ENCODE results near the gene MATR3.

The MATR3 gene

DNA sequence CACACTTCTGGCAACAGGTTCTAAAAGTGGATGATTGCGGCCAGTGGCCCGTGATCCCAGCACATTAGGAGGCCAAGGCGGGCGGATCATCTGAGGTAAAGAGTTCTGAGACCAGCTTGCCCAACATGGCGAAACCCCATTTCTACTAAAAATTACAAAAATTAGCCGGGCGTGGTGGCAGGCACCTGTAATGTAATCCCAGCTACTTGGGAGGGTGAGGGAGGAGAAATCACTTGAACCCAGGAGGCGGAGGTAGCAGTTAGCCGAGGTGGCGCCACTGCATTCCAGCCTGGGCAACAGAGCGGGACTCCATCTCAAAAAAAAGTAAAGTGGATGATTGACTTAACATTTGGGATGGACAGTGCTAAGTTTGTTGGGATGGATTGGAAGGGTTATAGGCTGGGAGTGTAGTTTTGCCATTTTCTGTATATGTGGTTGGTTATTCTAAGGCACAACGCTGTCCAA, 3.4 kb downstream of the MATR3 start:
- 0 out of 2 replicates have a peak overlapping the region, but pooled peaks have one; percentile 87 for H3K4me3 ChIP-seq (ENCODE audit: low read depth, low read length)
- TF ChIP-seq, protein P1, sequence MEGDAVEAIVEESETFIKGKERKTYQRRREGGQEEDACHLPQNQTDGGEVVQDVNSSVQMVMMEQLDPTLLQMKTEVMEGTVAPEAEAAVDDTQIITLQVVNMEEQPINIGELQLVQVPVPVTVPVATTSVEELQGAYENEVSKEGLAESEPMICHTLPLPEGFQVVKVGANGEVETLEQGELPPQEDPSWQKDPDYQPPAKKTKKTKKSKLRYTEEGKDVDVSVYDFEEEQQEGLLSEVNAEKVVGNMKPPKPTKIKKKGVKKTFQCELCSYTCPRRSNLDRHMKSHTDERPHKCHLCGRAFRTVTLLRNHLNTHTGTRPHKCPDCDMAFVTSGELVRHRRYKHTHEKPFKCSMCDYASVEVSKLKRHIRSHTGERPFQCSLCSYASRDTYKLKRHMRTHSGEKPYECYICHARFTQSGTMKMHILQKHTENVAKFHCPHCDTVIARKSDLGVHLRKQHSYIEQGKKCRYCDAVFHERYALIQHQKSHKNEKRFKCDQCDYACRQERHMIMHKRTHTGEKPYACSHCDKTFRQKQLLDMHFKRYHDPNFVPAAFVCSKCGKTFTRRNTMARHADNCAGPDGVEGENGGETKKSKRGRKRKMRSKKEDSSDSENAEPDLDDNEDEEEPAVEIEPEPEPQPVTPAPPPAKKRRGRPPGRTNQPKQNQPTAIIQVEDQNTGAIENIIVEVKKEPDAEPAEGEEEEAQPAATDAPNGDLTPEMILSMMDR (IDR thresholded peaks at IDR 0.05; ENCODE audit: control insufficient read depth, extremely low read depth, insufficient read depth), result no peak
- DNase-seq (ENCODE audit: low read depth), result no peak

DNA sequence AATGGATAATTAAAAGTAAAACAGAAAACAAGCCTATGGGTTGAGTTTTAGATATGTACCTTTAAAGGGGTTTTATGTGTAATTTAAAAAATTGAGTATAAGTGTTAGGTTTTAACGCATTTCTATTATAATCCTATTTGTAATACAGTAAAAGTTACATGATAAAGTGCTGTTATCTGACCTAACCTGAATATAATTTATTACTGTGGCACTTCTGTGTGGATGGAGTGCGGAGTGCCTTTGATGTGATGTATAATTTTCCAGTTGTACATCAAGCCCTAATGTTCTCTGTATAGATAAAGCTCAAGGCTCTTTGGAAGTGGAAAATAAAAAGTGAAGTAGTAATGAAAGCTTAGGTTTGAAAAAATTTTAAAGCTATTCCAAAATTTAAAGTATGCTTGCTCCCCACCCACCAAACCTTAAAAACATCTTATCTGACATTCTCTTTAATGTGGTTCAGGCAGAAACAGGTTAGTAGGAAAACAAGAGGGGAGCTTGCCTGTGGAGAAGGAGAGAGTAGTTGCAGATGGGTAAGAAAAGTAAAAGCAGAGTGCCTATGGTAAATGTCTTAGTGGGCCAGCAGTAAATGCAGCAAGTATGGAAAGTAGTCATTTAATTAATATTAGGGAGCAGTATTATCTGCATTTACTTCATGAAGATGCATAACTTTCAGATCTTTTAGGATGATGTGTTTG, 4.0 kb downstream of the MATR3 start:
- no peak overlapping the region for H3K4me3 ChIP-seq (ENCODE audit: low read depth, low read length)
- DNase-seq (ENCODE audit: low read depth), result no peak
- TF ChIP-seq, protein P1 (IDR thresholded peaks at IDR 0.05; ENCODE audit: control insufficient read depth, extremely low read depth, insufficient read depth), result no peak

DNA sequence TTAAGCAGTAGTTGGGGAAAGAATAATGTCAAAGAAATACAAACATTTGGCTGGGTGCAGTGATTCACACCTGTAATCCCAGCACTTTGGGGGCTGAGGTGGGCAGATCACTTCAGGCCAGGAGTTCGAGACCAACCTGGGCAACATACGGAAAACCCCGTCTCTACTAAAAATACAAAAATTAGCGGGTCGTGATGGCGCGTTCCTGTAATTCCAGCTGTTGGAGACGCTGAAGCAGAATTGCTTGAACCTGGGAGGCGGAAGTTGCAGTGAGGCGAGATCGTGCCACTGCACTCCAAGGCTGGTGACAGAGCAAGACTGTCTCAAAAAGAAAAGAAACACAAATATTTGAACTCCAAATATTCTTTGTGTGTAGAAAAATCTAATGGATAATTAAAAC, 4.7 kb downstream of the MATR3 start:
- H3K4me3 ChIP-seq (ENCODE audit: low read depth, low read length), result no peak overlapping the region
- DNase-seq (ENCODE audit: low read depth), result no peak
- TF ChIP-seq, protein P1 (IDR thresholded peaks at IDR 0.05; ENCODE audit: control insufficient read depth, extremely low read depth, insufficient read depth), result no peak

DNA sequence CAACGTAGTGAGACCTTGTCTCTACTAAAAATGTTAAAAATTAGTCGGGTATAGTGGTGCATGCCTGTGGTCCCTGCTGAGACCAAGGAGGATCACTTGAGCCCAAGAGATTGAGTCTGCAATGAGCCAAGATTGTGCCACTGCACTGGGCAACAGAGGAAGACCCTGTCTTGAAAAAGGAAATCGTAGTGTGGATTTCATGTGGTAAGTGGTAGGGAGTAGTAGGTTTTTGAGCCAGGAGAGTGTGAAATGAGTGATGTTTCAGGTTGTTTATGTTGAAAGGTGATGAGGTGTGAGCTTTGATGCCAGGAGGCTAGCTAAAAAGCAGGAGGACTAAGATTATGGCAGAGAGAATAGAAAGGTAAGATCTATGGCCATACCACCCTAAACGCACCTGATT, 5.9 kb downstream of the MATR3 start:
- H3K4me3 ChIP-seq (ENCODE audit: low read depth, low read length), result 0 out of 2 replicates have a peak overlapping the region, but pooled peaks have one; percentile 7
- TF ChIP-seq, protein P1 (IDR thresholded peaks at IDR 0.05; ENCODE audit: control insufficient read depth, extremely low read depth, insufficient read depth), result no peak
- DNase-seq (ENCODE audit: low read depth), result no peak

DNA sequence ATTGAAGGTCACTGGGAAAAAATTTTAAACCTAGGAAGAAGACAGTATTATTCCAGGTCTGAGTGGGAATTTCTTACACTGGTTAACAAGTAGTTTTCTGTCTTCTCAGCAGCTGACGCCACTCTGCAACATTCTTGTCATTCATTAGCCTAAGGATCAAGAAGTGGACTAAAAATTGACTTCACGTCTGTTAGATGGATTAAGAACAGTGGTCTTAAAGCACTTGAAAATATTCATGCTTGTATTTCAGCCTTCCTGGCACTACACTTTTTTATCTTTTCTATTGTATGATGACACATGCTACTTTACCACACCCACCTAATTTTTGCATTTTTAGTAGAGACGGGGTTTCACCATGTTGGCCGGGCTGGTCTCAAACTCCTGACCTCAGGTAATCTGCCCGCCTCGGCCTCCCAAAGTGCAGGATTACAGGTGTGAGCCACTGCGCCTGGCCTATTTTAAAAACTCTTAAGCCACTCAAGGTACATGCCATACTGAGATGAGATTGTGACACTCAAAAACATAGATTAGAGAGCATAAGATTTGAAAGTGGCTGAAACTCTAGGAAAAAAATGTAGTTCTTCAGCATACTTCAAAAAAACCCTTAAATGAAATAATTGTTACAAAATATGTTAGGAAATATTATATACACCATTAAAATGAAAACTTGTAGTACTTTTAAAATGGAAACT, 8.4 kb downstream of the MATR3 start:
- DNase-seq (ENCODE audit: low read depth), result no peak
- TF ChIP-seq, protein P1 (IDR thresholded peaks at IDR 0.05; ENCODE audit: control insufficient read depth, extremely low read depth, insufficient read depth), result no peak
- no peak overlapping the region for H3K4me3 ChIP-seq (ENCODE audit: low read depth, low read length)

DNA sequence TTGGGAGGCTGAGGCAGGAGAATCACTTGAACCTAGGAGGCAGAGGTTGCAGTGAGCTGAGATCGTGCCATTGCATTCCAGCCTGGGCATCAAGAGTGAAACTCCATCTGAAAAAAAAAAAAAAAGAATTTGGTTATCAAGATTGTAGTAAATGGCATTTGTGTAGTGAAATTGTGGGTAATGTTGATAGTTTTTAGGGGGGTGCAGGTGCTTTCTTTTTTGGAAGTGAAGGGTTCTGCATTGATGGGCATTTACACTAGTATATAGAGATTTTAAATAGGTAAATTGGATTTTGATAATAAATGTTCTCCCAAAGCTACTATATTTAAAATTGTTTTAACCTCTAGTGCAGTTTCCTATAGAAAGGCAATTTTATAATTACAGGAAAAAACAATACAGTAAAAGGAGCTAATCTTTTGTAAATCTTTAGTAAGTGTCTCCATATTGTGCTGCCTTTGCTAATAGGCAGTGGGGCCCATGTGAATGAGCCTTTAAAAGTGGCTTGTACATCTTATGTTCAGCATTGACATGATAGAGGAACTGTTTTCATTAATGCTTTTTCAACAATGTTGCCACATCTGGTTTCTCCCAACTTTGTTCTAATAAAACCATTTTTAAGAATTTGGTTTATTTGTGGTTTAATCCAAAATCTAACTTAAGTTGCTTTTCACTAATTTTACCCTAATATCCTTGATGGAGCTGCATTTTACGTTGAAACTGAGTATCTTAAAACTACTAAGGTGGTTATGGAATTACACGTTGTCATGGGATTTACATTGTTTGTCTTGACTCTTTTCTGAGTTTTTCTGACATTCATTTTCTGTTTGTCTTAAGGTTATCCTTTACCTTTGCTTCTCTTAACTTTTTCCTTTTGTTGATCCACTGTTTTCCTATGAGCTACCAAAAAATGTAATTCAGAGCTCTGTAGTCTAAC, 11.1 kb downstream of the MATR3 start:
- H3K4me3 ChIP-seq (ENCODE audit: low read depth, low read length), result no peak overlapping the region
- TF ChIP-seq, protein P1 (IDR thresholded peaks at IDR 0.05; ENCODE audit: control insufficient read depth, extremely low read depth, insufficient read depth), result no peak
- no peak for DNase-seq (ENCODE audit: low read depth)
